H9 (cell line): ENCODE measurements around the gene SELPLG. TPM values are rescaled to one million over a fixed set of nuclear protein-coding genes. Genes with fewer than 3 reads are reported as not detected.
A peak's percentile ranks its signal among the peaks of the same experiment; 100 is the strongest.

Source experiments
- DNase-seq: peaks from one replicate; pipeline ENCODE4 v3.0.0-alpha.2; 2017
- H2AFZ ChIP-seq: one replicate; pipeline ENCODE4 v1.6.1; 2013; ENCODE audit warnings: mild to moderate bottlenecking, low read length, control low read depth, moderate library complexity
- H2AK5ac ChIP-seq: 2 replicates; pipeline ENCODE4 v1.6.1; 2013; ENCODE audit warnings: low read length, control low read depth, mixed read lengths; ENCODE audit not compliant: insufficient read length
- H2BK120ac ChIP-seq: one replicate; pipeline ENCODE4 v1.6.1; 2013; ENCODE audit warnings: low read depth, mild to moderate bottlenecking, low read length, control low read depth, inconsistent platforms; ENCODE audit not compliant: poor library complexity, severe bottlenecking
- H2BK12ac ChIP-seq: 2 replicates; pipeline ENCODE4 v1.6.1; 2013; ENCODE audit warnings: low read length, control low read depth, mixed read lengths, low read depth; ENCODE audit not compliant: insufficient read length
- H2BK15ac ChIP-seq: 2 replicates; pipeline ENCODE4 v1.6.1; 2013; ENCODE audit warnings: low read depth, low read length, control low read depth
- H2BK20ac ChIP-seq: one replicate; pipeline ENCODE4 v1.6.1; 2013; ENCODE audit warnings: low read depth, mild to moderate bottlenecking, low read length, control low read depth, inconsistent platforms; ENCODE audit not compliant: poor library complexity, severe bottlenecking
- H2BK5ac ChIP-seq: 2 replicates; pipeline ENCODE4 v1.6.1; 2013; ENCODE audit warnings: low read length, control low read depth, mixed read lengths; ENCODE audit not compliant: insufficient read length
- H3K14ac ChIP-seq: 2 replicates; pipeline ENCODE4 v1.6.1; 2013; ENCODE audit warnings: low read length, control low read depth; ENCODE audit not compliant: insufficient read depth
- H3K18ac ChIP-seq: 2 replicates; pipeline ENCODE4 v1.6.1; 2013; ENCODE audit warnings: low read depth, mild to moderate bottlenecking, mixed read lengths, low read length, control low read depth; ENCODE audit not compliant: insufficient read length
- H3K23ac ChIP-seq: 2 replicates; pipeline ENCODE4 v1.6.1; 2013; ENCODE audit warnings: low read length, control low read depth, mixed read lengths, low read depth; ENCODE audit not compliant: insufficient read length
- H3K23me2 ChIP-seq: 2 replicates; pipeline ENCODE4 v1.6.1; 2013; ENCODE audit warnings: low read depth, mild to moderate bottlenecking, mixed read lengths, low read length, control low read depth; ENCODE audit not compliant: insufficient read length, poor library complexity, severe bottlenecking
- H3K27ac ChIP-seq: 2 replicates; pipeline ENCODE4 v1.5.1; 2013; ENCODE audit warnings: low read length, control low read depth, mixed read lengths, low read depth; ENCODE audit not compliant: insufficient read length
- H3K27me3 ChIP-seq: 2 replicates; pipeline ENCODE4 v1.6.1; 2013; ENCODE audit warnings: low read length, control low read depth, inconsistent platforms; ENCODE audit not compliant: insufficient read depth
- H3K4ac ChIP-seq: 2 replicates; pipeline ENCODE4 v1.6.1; 2013; ENCODE audit warnings: low read depth, mild to moderate bottlenecking, control low read depth, inconsistent platforms, low read length, moderate library complexity
- H3K4me1 ChIP-seq: 2 replicates; pipeline ENCODE4 v1.6.1; 2013; ENCODE audit warnings: low read length, control low read depth, inconsistent platforms; ENCODE audit not compliant: insufficient read depth
- H3K4me2 ChIP-seq: 2 replicates; pipeline ENCODE4 v1.6.1; 2013; ENCODE audit warnings: low read length, control low read depth, mixed read lengths; ENCODE audit not compliant: insufficient read length, insufficient read depth
- H3K56ac ChIP-seq: 2 replicates; pipeline ENCODE4 v1.6.1; 2013; ENCODE audit warnings: low read depth, mild to moderate bottlenecking, mixed read lengths, low read length, control low read depth; ENCODE audit not compliant: insufficient read length
- H3K79me1 ChIP-seq: 2 replicates; pipeline ENCODE4 v1.6.1; 2013; ENCODE audit warnings: low read depth, mild to moderate bottlenecking, moderate library complexity, low read length, control low read depth, inconsistent platforms; ENCODE audit not compliant: insufficient read depth, poor library complexity, severe bottlenecking
- H3K79me2 ChIP-seq: 2 replicates; pipeline ENCODE4 v1.6.1; 2013; ENCODE audit warnings: low read length, control low read depth, inconsistent platforms; ENCODE audit not compliant: insufficient read depth
- H3K9ac ChIP-seq: 2 replicates; pipeline ENCODE4 v1.6.1; 2013; ENCODE audit warnings: low read length, control low read depth, mixed read lengths; ENCODE audit not compliant: insufficient read length; ENCODE audit errors: extremely low read depth
- H3K9me3 ChIP-seq: one replicate; pipeline ENCODE4 v1.6.1; 2013; ENCODE audit warnings: low read depth, low read length, inconsistent platforms; ENCODE audit not compliant: control insufficient read depth
- H3T11ph ChIP-seq: one replicate; pipeline ENCODE4 v1.6.1; 2013; ENCODE audit warnings: mild to moderate bottlenecking, low read length, control low read depth, inconsistent platforms
- H4K20me1 ChIP-seq: one replicate; pipeline ENCODE4 v1.6.1; 2013; ENCODE audit not compliant: control insufficient read depth, insufficient read length, insufficient read depth
- H4K5ac ChIP-seq: 2 replicates; pipeline ENCODE4 v1.6.1; 2013; ENCODE audit warnings: low read depth, mild to moderate bottlenecking, mixed read lengths, low read length, control low read depth; ENCODE audit not compliant: insufficient read length
- H4K8ac ChIP-seq: replicated peaks from 2 replicates; pipeline ENCODE4 v1.6.1; 2013; ENCODE audit warnings: low read length, control low read depth, mixed read lengths, low read depth; ENCODE audit not compliant: insufficient read length
- H4K91ac ChIP-seq: 2 replicates; pipeline ENCODE4 v1.6.1; 2013; ENCODE audit warnings: low read depth, mild to moderate bottlenecking, moderate library complexity, mixed read lengths, low read length, control low read depth; ENCODE audit not compliant: insufficient read length
- H3K27ac Mint-ChIP-seq, 3 experiments: 2 replicates in 2 of 3; 3 replicates in 1 of 3; pipeline ENCODE4 v1.8.0; 2020 to 2021; ENCODE audit warnings: mixed read lengths in 3 of 3, mild to moderate bottlenecking in 1 of 3, moderate library complexity in 1 of 3
- H3K27me3 Mint-ChIP-seq: 2 replicates; pipeline ENCODE4 v1.8.0; 2021; ENCODE audit warnings: low read depth, mild to moderate bottlenecking, moderate library complexity, mixed read lengths
- H3K36me3 Mint-ChIP-seq, 3 experiments: 2 replicates in 2 of 3; 3 replicates in 1 of 3; pipeline ENCODE4 v1.8.0; 2020 to 2021; ENCODE audit warnings: low read depth in 3 of 3, mixed read lengths in 3 of 3; ENCODE audit not compliant: insufficient read depth in 1 of 3
- H3K4me1 Mint-ChIP-seq, 2 experiments: 2 replicates each; pipeline ENCODE4 v1.8.0; 2020; ENCODE audit warnings: mixed read lengths in 2 of 2
- H3K4me3 Mint-ChIP-seq, 2 experiments: 2 replicates in 1 of 2; 3 replicates in 1 of 2; pipeline ENCODE4 v1.8.0; 2020 to 2021; ENCODE audit warnings: mild to moderate bottlenecking in 2 of 2, mixed read lengths in 2 of 2, moderate library complexity in 1 of 2
- H3K9me3 Mint-ChIP-seq, 2 experiments: 2 replicates in 1 of 2; 3 replicates in 1 of 2; pipeline ENCODE4 v1.8.0; 2020; ENCODE audit warnings: mild to moderate bottlenecking in 2 of 2, mixed read lengths in 2 of 2, moderate library complexity in 1 of 2
- WGBS: extraction: QIAGEN DNeasy Blood & Tissue Kit; methylation state at CpG from one replicate; pipeline ENCODE4 v1.1.7; 2013; ENCODE audit warnings: missing lambda C conversion rate, low lambda C conversion rate, mixed read lengths; ENCODE audit not compliant: insufficient read length; ENCODE audit errors: extremely low coverage; 5-methylcytosine and 5-hydroxymethylcytosine counted together
- total RNA-seq: library from RNA; stranded (reverse); gene quantifications from 2 replicates; pipeline ENCODE4 v1.2.1, GENCODE V29; 2021
- TF ChIP-seq, protein P1 (sequence below): fragments of 200-600 bp; sonication (generic); conservative IDR thresholded peaks from 3 replicates; pipeline ENCODE4 v1.8.0; 2021; ENCODE audit warnings: antibody characterized with exemption, mild to moderate bottlenecking

Gene SELPLG
- total RNA-seq, 1 experiment from 2014 or later, result 0.15 TPM

GRCh38 chr12:108580531-108580930 is 53.2 kb downstream of the SELPLG start:
- no peaks in the 10 kb centered on the region for H3K4me1 ChIP-seq
- Mint-ChIP-seq H3K4me3 (no peak overlapping the region), H3K4me1 (0 out of 4 replicates have a peak, but pooled peaks cover 0 to 6% of the 10 kb centered on the region in 2 experiments), H3K9me3 (peaks cover 9 to 10% of the 10 kb centered on the region in 2 experiments), H3K36me3 (peaks cover 4 to 11% (median 4%) of the 10 kb centered on the region in 3 experiments; a peak in 5 of 7 replicates), H3K27me3 (peaks cover 3% of the 10 kb centered on the region), H3K27ac (peak overlapping the region in 2 of 3 experiments; percentile 24 to 32; a peak in 2 of 7 replicates)
- H2AK5ac ChIP-seq, result no peak overlapping the region
- no peak overlapping the region for H3K14ac ChIP-seq
- no peaks in the 10 kb centered on the region for H3K79me2 ChIP-seq
- H2BK120ac ChIP-seq, result no peak overlapping the region
- no peak overlapping the region for H3K4me2 ChIP-seq
- H3K4ac ChIP-seq, result no peak overlapping the region
- no peaks in the 10 kb centered on the region for H3K9me3 ChIP-seq
- no peak overlapping the region for H4K91ac ChIP-seq
- H3K18ac ChIP-seq, result no peak overlapping the region
- no peak for DNase-seq
- H3K23me2 ChIP-seq, result no peaks in the 10 kb centered on the region
- no peak overlapping the region for H3T11ph ChIP-seq
- H3K56ac ChIP-seq, result no peak overlapping the region
- H2BK5ac ChIP-seq, result no peak overlapping the region
- no peaks in the 10 kb centered on the region for H3K27me3 ChIP-seq
- TF ChIP-seq, protein P1, sequence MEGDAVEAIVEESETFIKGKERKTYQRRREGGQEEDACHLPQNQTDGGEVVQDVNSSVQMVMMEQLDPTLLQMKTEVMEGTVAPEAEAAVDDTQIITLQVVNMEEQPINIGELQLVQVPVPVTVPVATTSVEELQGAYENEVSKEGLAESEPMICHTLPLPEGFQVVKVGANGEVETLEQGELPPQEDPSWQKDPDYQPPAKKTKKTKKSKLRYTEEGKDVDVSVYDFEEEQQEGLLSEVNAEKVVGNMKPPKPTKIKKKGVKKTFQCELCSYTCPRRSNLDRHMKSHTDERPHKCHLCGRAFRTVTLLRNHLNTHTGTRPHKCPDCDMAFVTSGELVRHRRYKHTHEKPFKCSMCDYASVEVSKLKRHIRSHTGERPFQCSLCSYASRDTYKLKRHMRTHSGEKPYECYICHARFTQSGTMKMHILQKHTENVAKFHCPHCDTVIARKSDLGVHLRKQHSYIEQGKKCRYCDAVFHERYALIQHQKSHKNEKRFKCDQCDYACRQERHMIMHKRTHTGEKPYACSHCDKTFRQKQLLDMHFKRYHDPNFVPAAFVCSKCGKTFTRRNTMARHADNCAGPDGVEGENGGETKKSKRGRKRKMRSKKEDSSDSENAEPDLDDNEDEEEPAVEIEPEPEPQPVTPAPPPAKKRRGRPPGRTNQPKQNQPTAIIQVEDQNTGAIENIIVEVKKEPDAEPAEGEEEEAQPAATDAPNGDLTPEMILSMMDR, result no peak
- H3K27ac ChIP-seq, result no peak overlapping the region
- no peak overlapping the region for H3K23ac ChIP-seq
- no peak overlapping the region for H4K8ac ChIP-seq
- no CpG with 5 or more reads among the region's 3 CpGs for WGBS
- H2BK12ac ChIP-seq, result no peak overlapping the region
- H2AFZ ChIP-seq, result no peak overlapping the region
- no peaks in the 10 kb centered on the region for H3K79me1 ChIP-seq
- H2BK20ac ChIP-seq, result no peak overlapping the region
- H4K5ac ChIP-seq, result no peak overlapping the region
- H2BK15ac ChIP-seq, result no peak overlapping the region
- no peak overlapping the region for H3K9ac ChIP-seq
- no peaks in the 10 kb centered on the region for H4K20me1 ChIP-seq
